Measurements from ENCODE around the gene MGME1. TPM values are rescaled to one million over a fixed set of nuclear protein-coding genes. Genes with fewer than 3 reads are reported as not detected.

Gene MGME1
- total RNA-seq, 1 donor from 2014 or later = 10.6 TPM

GRCh38 chr20:17992224-17992637 lies 23.4 kb downstream of the MGME1 start:
- peak; percentile 9 for DNase-seq (ENCODE audit: low spot score)

- no peak for DNase-seq (ENCODE audit: low spot score)
These were observed 24.2 kb downstream of the MGME1 start for GRCh38 chr20:17992847-17993513.

- no peak for DNase-seq (ENCODE audit: low spot score)
These were observed 24.7 kb downstream of the MGME1 start for GRCh38 chr20:17993546-17993945.

GRCh38 chr20:17995967-17996819 lies 27.4 kb downstream of the MGME1 start:
- peak; percentile 71 for DNase-seq (ENCODE audit: low spot score)

GRCh38 chr20:17998446-17998845 lies 29.6 kb downstream of the MGME1 start:
- no peak for DNase-seq (ENCODE audit: low spot score)

- DNase-seq (ENCODE audit: low spot score) = peak; percentile 41
These were observed 30.7 kb downstream of the MGME1 start for GRCh38 chr20:17999566-17999965.

- no peak for DNase-seq (ENCODE audit: low spot score)
These were observed 32.5 kb downstream of the MGME1 start for GRCh38 chr20:18001131-18001921.

GRCh38 chr20:18003897-18004296 lies 35.1 kb downstream of the MGME1 start:
- DNase-seq (ENCODE audit: low spot score) = no peak

- no peak for DNase-seq (ENCODE audit: low spot score)
These were observed 35.7 kb downstream of the MGME1 start for GRCh38 chr20:18004384-18005031.

- DNase-seq (ENCODE audit: low spot score) = no peak
These were observed 36.6 kb downstream of the MGME1 start for GRCh38 chr20:18005170-18005989.

- no peak for DNase-seq (ENCODE audit: low spot score)
These were observed 37.2 kb downstream of the MGME1 start for GRCh38 chr20:18005990-18006364.

- no peak for DNase-seq (ENCODE audit: low spot score)
These were observed 37.9 kb downstream of the MGME1 start for GRCh38 chr20:18006684-18007083.

GRCh38 chr20:18007534-18008292 lies 38.9 kb downstream of the MGME1 start:
- DNase-seq (ENCODE audit: low spot score) = no peak

GRCh38 chr20:18009116-18009515 lies 40.3 kb downstream of the MGME1 start:
- DNase-seq (ENCODE audit: low spot score) = no peak

GRCh38 chr20:18011482-18011881 lies 42.7 kb downstream of the MGME1 start:
- DNase-seq (ENCODE audit: low spot score) = no peak

GRCh38 chr20:18011951-18012645 lies 43.3 kb downstream of the MGME1 start:
- no peak for DNase-seq (ENCODE audit: low spot score)

GRCh38 chr20:18012901-18013300 lies 44.1 kb downstream of the MGME1 start:
- no peak for DNase-seq (ENCODE audit: low spot score)

GRCh38 chr20:18014411-18014810 lies 45.6 kb downstream of the MGME1 start:
- DNase-seq (ENCODE audit: low spot score) = no peak

GRCh38 chr20:18016772-18017171 lies 48.0 kb downstream of the MGME1 start:
- DNase-seq (ENCODE audit: low spot score) = no peak

All from mesenteric fat pad (tissue), 1 donor.